Measurements from ENCODE around the gene XG.
"Not testable (repeated sequence)": the region's sequence is repeated elsewhere in the genome, so short reads cannot be mapped to it uniquely, and the experiment has no call there.

Gene XG

GRCh38 chrX:2733286-2733685 lies 18.6 kb upstream of the XG start:
- DNase-seq (ENCODE audit: low read depth in 2 of 3, low spot score in 1 of 3): no peak

- DNase-seq (ENCODE audit: low read depth in 2 of 3, low spot score in 1 of 3): no peak
These were observed 16.6 kb upstream of the XG start for GRCh38 chrX:2735270-2735669.

DNA sequence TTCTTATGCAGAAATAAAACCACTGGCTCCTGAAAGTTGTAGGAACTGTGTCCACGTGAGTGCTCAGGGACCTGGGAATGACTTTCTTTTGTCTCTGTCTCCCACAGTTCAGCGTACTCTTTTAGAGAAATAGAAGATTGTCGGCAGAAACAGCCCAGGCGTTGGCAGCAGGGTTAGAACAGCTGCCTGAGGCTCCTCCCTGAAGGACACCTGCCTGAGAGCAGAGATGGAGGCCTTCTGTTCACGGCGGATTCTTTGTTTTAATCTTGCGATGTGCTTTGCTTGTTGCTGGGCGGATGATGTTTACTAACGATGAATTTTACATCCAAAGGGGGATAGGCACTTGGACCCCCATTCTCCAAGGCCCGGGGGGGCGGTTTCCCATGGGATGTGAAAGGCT lies 11.2 kb upstream of the XG start:
- DNase-seq (ENCODE audit: low read depth in 2 of 3, low spot score in 1 of 3): no peak

DNA sequence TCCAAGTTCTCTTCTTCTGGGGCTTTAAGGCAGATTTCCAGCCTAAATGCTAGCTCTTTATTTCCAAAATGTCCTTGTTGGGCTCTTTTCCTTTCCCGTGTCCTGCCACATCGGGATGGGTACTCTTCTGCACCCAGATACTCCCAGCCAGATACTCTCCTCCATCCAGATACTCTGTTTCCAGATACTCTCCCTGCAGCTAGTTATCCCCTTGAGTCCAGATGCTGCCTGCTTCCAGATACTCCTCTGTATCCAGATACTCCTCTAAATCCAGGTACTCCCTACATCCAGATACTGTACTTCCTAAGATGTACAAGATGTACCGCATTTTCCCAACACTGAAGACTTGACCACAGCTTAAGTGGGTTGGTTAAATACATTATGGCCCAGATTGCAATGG lies 10.5 kb upstream of the XG start:
- DNase-seq (ENCODE audit: low read depth in 2 of 3, low spot score in 1 of 3): no peak

GRCh38 chrX:2746250-2746649 lies 5.6 kb upstream of the XG start:
- not testable (repeated sequence) for DNase-seq (ENCODE audit: low read depth in 2 of 3, low spot score in 1 of 3)

DNA sequence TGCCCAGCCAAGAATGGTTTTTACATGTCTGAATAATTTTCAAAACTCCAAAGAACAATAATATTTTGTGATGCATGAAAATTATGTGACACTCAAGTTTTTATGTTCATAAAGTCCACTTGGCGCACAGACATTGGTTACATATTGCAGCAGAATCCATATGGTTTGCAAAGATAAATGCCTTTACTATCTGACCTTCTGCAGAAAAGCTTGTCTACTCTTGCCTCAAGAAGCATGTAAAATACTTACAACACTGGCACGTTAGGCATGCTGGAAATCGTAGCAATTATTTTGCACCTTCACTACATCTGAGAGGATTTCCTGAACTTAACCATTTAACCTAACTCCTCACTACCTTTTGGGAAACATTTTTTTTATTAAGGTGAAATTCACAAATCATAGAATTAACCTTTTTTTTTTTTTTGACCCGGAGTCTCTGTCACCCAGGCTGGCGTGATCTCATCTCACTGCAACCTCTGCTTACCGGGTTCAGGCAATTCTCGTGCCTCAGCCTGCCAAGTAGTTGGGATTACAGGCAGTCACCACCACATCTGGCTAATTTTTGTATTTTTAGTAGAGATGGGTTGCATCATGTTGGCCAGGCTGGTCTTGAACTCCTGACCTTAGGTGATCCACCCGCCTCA lies 3.5 kb upstream of the XG start:
- no peak for DNase-seq (ENCODE audit: low read depth in 2 of 3, low spot score in 1 of 3)

DNA sequence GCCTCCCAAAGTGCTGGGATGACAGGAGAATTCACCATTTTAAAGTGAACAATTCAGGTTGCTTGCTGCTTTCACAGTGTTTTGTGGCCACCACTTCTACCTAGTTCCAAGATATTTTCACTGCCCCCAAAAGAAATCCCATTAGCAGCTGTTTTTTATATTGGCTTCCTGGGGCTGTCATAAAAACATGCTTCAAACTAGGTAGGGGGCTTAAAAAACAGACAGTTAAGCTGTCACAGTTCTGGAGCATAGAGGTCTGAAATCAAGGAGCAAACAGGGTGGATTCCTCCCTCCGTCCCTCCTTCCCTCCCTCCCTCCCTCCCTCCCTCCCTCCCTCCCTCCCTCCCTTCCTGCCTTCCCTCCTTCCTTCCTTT lies 3.0 kb upstream of the XG start:
- DNase-seq (ENCODE audit: low read depth in 2 of 3, low spot score in 1 of 3): no peak

GRCh38 chrX:2751291-2751690 lies 549 bp upstream of the XG start:
- DNase-seq (ENCODE audit: low read depth in 2 of 3, low spot score in 1 of 3): no peak

- not testable (repeated sequence) for DNase-seq (ENCODE audit: low read depth in 2 of 3, low spot score in 1 of 3)
These were observed 601 bp downstream of the XG start for GRCh38 chrX:2752441-2752840.

GRCh38 chrX:2755163-2755715 lies 3.4 kb downstream of the XG start:
- DNase-seq (ENCODE audit: low read depth in 2 of 3, low spot score in 1 of 3): not testable (repeated sequence)

DNA sequence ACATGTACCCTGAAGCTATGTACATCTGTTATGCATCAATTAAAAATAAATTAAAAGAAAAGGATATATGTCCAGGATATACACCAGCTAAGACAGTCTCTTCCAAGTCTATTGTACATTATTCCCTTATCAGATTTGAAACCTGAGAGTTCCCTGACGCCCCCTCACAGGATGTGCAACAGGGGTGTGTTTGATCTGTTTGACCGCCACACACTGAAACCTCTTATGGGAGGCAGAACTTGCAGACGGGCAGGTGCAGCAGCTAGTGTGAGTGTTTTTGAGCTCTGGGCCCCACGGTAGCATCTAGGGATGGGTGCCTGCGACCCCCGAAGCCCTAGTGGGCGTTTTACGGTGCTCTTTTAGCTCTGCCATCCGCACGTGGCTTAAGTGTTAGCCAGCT lies 4.7 kb downstream of the XG start:
- no peak for DNase-seq (ENCODE audit: low read depth in 2 of 3, low spot score in 1 of 3)

- no peak for DNase-seq (ENCODE audit: low read depth in 2 of 3, low spot score in 1 of 3)
These were observed 9.4 kb downstream of the XG start for GRCh38 chrX:2761246-2761645.

DNA sequence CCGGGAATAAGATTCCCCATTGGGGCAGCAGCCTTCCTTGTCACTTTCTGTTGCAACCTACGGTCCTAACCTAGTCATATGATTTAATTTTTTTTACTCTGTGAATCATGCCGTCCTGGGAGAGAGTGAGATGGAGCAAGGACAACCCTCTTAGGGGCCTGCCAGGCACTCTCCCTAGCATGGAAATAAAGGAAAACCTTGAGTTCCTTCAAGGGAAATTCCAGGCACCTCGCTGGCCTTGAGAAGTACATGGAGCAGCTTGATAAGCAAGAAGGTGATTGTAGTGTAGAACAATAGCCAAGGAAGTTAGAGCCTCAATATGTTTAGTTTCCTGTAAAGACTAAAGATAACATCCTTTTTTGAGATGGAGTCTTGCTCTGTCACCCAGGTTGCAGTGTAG lies 10.8 kb downstream of the XG start:
- DNase-seq (ENCODE audit: low read depth in 2 of 3, low spot score in 1 of 3): not testable (repeated sequence)

DNA sequence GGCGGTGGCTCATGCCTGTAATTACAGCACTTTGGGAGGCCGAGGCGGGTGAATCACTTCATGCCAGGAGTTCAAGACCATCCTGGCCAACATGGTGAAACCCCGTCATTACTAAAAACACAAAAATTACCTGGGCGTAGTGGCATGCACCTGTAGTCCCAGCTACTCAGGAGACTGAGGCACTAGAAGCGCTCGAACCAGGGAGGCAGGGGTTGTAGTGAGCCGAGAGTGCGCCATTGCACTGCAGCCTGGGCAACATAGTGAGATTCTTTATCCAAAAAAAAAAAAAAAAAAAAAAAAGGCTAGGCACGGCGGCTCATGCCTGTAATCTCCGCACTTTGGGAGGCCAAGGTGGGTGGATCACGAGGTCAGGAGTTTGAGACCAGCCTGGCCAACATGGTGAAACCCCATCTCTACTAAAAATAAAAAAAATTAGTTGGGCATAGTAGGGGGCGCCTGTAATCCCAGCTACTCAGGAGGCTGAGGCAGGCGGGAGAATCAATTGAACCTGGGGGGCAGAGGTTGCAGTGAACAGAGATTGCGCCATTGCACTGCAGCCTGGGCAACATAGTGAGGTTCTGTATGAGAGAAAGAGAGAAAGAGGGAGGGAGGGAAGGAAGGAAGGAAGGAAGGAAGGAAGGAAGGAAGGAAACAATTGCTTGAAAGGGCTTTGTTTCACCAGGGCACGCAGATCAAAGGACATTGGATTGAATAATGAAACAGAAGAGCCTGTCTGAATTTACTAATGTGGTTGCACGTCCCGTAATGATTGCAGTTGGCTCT lies 13.1 kb downstream of the XG start:
- not testable (repeated sequence) for DNase-seq (ENCODE audit: low read depth in 2 of 3, low spot score in 1 of 3)

DNA sequence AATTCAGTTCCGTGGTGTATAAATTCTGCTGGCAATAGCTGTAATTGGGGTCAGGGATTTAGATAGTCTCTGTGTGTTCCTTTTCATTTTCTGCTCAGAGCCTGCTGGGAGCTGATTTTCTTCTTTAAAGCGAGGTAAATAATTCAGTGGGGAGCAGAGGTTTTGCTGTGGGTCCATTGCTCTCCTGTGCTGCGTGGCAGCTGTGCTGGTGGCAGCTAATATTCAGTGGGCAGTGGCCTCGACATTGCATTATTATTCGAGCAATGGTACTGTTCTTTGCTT lies 13.7 kb downstream of the XG start:
- no peak for DNase-seq (ENCODE audit: low read depth in 2 of 3, low spot score in 1 of 3)

GRCh38 chrX:2766906-2767305 lies 15.1 kb downstream of the XG start:
- no peak for DNase-seq (ENCODE audit: low read depth in 2 of 3, low spot score in 1 of 3)

DNA sequence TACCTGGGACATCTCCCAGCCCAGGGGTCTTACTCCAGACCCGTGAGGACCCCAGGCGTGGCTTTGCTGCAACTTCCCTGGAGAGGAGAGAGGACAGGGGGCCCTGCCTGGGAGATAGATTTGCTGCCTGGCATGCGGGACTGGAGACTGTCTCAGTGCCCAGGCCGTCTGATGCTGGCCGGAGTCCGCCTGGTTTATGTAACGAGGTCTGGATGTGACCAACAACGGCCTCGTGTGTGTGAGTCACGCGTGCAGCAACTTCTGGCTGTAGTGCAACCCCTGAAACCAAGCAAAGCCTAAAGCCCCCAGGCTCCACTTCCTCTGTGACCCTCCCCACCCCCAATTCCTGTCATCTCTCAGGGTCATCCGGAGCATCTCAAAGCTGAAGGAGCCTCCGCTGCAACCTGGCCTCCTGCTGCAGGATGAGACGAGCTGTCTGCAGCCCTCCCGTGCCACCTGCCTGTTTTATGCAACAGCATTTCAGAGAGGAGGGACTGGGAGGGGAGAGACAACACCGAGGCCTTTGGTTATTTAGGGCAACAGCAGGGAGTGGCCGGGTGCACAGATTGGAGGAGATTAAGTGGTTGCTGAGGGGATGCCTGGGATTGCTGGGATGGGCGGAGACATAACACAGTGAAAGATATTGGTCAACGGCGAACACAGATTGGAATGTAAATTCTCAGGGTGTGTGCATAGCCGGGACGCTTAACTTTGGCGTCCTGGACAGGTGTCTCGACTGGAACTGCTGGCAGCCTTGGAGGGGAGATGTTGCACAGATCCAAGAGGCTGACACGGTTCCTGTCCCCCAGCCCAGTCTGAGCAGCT lies 16.0 kb downstream of the XG start:
- no peak for DNase-seq (ENCODE audit: low read depth in 2 of 3, low spot score in 1 of 3)

GRCh38 chrX:2769615-2770014 lies 17.8 kb downstream of the XG start:
- no peak for DNase-seq (ENCODE audit: low read depth in 2 of 3, low spot score in 1 of 3)

DNA sequence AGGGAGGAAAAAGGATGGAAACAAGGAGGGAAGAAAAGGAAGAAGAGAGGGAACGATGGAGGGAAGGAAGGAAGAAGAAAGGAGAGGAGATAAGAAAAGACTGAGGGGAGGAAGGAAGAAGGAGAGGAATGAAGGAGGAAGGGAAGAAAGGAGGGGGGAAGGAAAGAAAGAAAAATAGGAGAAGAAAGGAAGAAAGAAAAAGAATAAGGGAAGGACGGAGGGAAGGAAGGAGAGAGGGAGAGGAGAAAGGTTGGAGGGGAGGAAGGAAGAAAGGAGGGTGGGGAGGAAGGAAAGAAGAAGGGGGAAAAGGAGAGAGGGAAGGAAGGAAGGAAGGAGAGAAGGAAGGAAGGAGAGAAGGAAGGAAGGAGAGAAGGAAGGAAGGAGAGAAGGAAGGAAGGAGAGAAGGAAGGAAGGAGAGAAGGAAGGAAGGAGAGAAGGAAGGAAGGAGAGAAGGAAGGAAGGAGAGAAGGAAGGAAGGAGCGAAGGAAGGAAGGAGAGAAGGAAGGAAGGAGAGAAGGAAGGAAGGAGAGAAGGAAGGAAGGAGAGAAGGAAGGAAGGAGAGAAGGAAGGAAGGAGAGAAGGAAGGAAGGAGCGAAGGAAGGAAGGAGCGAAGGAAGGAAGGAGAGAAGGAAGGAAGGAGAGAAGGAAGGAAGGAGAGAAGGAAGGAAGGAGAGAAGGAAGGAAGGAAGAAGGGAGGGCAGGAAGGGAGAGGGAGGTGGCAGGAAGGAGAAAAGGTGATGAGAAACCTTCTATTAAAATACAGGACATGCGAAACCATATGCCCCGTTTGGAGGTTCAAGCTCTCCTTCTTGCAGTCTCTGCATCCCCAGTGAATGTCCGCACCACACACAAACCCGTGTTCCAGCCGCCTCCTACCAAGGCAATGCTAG lies 21.6 kb downstream of the XG start:
- not testable (repeated sequence) for DNase-seq (ENCODE audit: low read depth in 2 of 3, low spot score in 1 of 3)

GRCh38 chrX:2774057-2774456 lies 22.2 kb downstream of the XG start:
- DNase-seq (ENCODE audit: low read depth in 2 of 3, low spot score in 1 of 3): no peak

- DNase-seq (ENCODE audit: low read depth in 2 of 3, low spot score in 1 of 3): no peak
These were observed 22.9 kb downstream of the XG start for GRCh38 chrX:2774776-2775175.

All from stimulated activated CD4-positive, alpha-beta T cell treated with anti-CD3 and anti-CD28 coated beads, Interleukin-12 subunit alpha, Interleukin-12 subunit beta, amount 100 ng/mL, for 48 hours (primary cell).